A549 treated with AZD9567 at 1 μM for 4 hours (cell line): ENCODE data around the gene UCHL5. TPM values are rescaled to one million over a fixed set of nuclear protein-coding genes. Genes with fewer than 3 reads are reported as not detected.

ENCODE experiments used
- total RNA-seq: library from RNA; stranded (reverse); fragments of 200-300 nt; extraction: Qiagen RNA extraction; gene quantifications from 5 replicates; pipeline ENCODE4 v1.2.3, GENCODE V29; 2022; ENCODE audit not compliant: insufficient read depth

UCHL5 gene
- 41.9 to 49.7 TPM (median 44.7 TPM) in 5 replicates for total RNA-seq

GRCh38 chr1:193059282-193060114 lies at the start of gene UCHL5, which contains the start of gene RO60:
UCHL5 (minus strand) TSS chr1:193059360; CDS start chr1:193059260, 100 bp downstream.
RO60 (plus strand) TSS chr1:193059612; CDS start chr1:193069055, 9,443 bp downstream.

GRCh38 chr1:193104907-193105820 lies 46.0 kb upstream of the UCHL5 start, which contains the start of gene GLRX2:
GLRX2 (minus strand) TSS chr1:193105414; CDS start chr1:193105382, 32 bp downstream.

Other genes with a start within 250 kb of the UCHL5 start
- gene RO60, start 252 bp upstream of the UCHL5 start, total RNA-seq = 24.9 to 71.7 TPM (median 28.4 TPM) in 5 replicates
- 35.9 to 54.8 TPM (median 50.3 TPM) in 5 replicates for gene GLRX2, start 46.1 kb upstream of the UCHL5 start, total RNA-seq
- gene CDC73, start 62.7 kb upstream of the UCHL5 start, total RNA-seq = 27.7 to 36.4 TPM (median 32.3 TPM) in 5 replicates
- not detected in 5 replicates for gene B3GALT2, start 127.3 kb upstream of the UCHL5 start, total RNA-seq